Measurements from ENCODE around the gene SPNS3. TPM values are rescaled to one million over a fixed set of nuclear protein-coding genes. Genes with fewer than 3 reads are reported as not detected.

Gene SPNS3
- total RNA-seq, 1 donor from 2014 or later: 0.18 TPM

DNA sequence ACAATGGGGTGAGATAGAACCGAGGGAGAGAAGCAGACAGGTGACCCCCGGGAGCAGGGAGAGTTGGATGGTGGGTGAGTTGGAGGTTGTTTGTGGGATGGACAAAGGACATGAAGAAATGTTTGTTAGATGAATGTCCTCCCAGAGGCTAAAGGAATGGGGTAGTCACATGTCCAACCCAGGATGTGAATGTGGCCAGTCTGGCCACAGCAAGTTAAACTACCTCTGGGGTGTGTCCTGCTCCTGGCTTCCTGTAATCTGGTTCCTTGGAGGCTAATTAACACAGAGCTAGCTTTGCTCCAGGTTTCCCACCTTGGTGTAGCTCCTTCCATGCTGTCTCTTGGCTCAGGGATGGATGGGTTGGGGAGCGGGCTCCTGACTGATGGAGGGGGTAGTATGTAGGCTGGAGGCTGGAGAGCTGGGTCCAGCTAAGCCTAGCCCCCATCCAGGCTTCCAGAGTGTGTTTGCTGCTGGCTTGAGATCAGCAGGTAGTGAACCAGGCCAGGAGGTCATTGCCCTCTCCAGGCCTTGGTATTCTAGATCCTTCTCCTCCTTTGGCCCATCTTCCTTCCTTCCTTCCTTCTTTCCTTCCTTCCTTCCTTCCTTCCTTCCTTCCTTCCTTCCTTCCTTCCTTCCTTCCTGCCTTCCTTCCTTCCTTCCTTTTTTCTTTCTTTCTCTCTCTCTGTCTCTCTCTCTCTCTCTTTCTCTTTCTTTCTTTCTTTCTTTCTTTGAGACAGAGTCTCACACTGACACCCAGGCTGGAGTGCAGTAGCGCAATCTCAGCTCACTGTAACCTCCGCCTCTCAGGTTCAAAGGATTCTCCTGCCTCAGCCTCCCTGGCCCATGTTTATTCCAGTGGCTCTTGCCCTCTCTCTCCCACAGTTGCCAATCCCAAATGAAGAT, 39.3 kb upstream of the SPNS3 start:
- TF ChIP-seq, protein P1, sequence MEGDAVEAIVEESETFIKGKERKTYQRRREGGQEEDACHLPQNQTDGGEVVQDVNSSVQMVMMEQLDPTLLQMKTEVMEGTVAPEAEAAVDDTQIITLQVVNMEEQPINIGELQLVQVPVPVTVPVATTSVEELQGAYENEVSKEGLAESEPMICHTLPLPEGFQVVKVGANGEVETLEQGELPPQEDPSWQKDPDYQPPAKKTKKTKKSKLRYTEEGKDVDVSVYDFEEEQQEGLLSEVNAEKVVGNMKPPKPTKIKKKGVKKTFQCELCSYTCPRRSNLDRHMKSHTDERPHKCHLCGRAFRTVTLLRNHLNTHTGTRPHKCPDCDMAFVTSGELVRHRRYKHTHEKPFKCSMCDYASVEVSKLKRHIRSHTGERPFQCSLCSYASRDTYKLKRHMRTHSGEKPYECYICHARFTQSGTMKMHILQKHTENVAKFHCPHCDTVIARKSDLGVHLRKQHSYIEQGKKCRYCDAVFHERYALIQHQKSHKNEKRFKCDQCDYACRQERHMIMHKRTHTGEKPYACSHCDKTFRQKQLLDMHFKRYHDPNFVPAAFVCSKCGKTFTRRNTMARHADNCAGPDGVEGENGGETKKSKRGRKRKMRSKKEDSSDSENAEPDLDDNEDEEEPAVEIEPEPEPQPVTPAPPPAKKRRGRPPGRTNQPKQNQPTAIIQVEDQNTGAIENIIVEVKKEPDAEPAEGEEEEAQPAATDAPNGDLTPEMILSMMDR (IDR thresholded peaks at IDR 0.05; ENCODE audit: unreplicated experiment): no peak
- no peak overlapping the region for H3K27ac Mint-ChIP-seq (ENCODE audit: unreplicated experiment)
- DNase-seq (ENCODE audit: low spot score): no peak
- no peak overlapping the region for H3K4me3 Mint-ChIP-seq (ENCODE audit: unreplicated experiment)
- H3K36me3 Mint-ChIP-seq (ENCODE audit: low read depth, unreplicated experiment): no peaks in the 10 kb centered on the region
- H3K4me1 Mint-ChIP-seq (ENCODE audit: unreplicated experiment): peaks cover 12% of the 10 kb centered on the region
- peaks cover 6% of the 10 kb centered on the region for H3K27me3 Mint-ChIP-seq (ENCODE audit: unreplicated experiment)
- H3K9me3 Mint-ChIP-seq (ENCODE audit: unreplicated experiment): no peaks in the 10 kb centered on the region

DNA sequence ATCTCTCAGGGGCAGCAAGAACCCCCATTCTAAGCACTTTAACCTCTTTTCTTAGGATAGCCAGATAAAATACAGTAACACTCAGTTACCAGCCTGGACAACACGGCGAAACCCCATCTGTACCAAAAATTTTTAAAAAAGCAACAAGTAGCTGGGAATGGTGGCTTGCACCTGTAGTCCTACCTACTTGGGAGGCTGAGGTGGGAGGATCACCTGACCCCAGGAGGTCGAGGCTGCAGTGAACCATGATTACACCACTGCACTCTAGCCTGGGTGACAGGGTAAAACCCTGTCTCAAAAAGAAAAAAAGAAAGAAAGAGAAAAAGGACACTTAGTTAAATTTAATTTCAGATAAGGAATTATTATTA, 38.6 kb upstream of the SPNS3 start:
- no peaks in the 10 kb centered on the region for H3K9me3 Mint-ChIP-seq (ENCODE audit: unreplicated experiment)
- H3K4me3 Mint-ChIP-seq (ENCODE audit: unreplicated experiment): no peak overlapping the region
- TF ChIP-seq, protein P1 (IDR thresholded peaks at IDR 0.05; ENCODE audit: unreplicated experiment): no peak
- peaks cover 12% of the 10 kb centered on the region for H3K4me1 Mint-ChIP-seq (ENCODE audit: unreplicated experiment)
- no peaks in the 10 kb centered on the region for H3K36me3 Mint-ChIP-seq (ENCODE audit: low read depth, unreplicated experiment)
- peaks cover 6% of the 10 kb centered on the region for H3K27me3 Mint-ChIP-seq (ENCODE audit: unreplicated experiment)
- no peak overlapping the region for H3K27ac Mint-ChIP-seq (ENCODE audit: unreplicated experiment)
- DNase-seq (ENCODE audit: low spot score): no peak

GRCh38 chr17:4397840-4398239, 35.9 kb upstream of the SPNS3 start:
- H3K4me3 Mint-ChIP-seq (ENCODE audit: unreplicated experiment): no peak overlapping the region
- no peaks in the 10 kb centered on the region for H3K9me3 Mint-ChIP-seq (ENCODE audit: unreplicated experiment)
- H3K4me1 Mint-ChIP-seq (ENCODE audit: unreplicated experiment): peaks cover 12% of the 10 kb centered on the region
- TF ChIP-seq, protein P1 (IDR thresholded peaks at IDR 0.05; ENCODE audit: unreplicated experiment): no peak
- H3K27ac Mint-ChIP-seq (ENCODE audit: unreplicated experiment): no peak overlapping the region
- H3K27me3 Mint-ChIP-seq (ENCODE audit: unreplicated experiment): peaks cover 10% of the 10 kb centered on the region
- no peaks in the 10 kb centered on the region for H3K36me3 Mint-ChIP-seq (ENCODE audit: low read depth, unreplicated experiment)
- DNase-seq (ENCODE audit: low spot score): no peak

- peaks cover 3% of the 10 kb centered on the region for H3K27me3 Mint-ChIP-seq (ENCODE audit: unreplicated experiment)
- H3K4me1 Mint-ChIP-seq (ENCODE audit: unreplicated experiment): no peaks in the 10 kb centered on the region
Observed at GRCh38 chr17:4405038-4405669, 28.6 kb upstream of the SPNS3 start.

More at GRCh38 chr17:4405038-4405669, 28.6 kb upstream of the SPNS3 start:
- Mint-ChIP-seq H3K9me3 (ENCODE audit: unreplicated experiment) (no peaks in the 10 kb centered on the region), H3K27ac (ENCODE audit: unreplicated experiment) (no peak overlapping the region), H3K4me3 (ENCODE audit: unreplicated experiment) (no peak overlapping the region), H3K36me3 (ENCODE audit: low read depth, unreplicated experiment) (no peaks in the 10 kb centered on the region)
- DNase-seq (ENCODE audit: low spot score): no peak
- TF ChIP-seq, protein P1 (IDR thresholded peaks at IDR 0.05; ENCODE audit: unreplicated experiment): no peak
